DND-41 (cell line): ENCODE measurements around the gene LAMC3.

Experiments
- ATAC-seq: fragments of 200-7000 bp; cut with Tn5 transposase; 3 replicates; pipeline ENCODE4 v1.9.1; 2021; ENCODE audit warnings: low read depth; ENCODE audit not compliant: insufficient read depth
- DNase-seq: peaks from one replicate; pipeline ENCODE4 v3.0.0-alpha.2; 2020
- H2AFZ ChIP-seq: 2 replicates; pipeline ENCODE4 v1.6.0; 2012; ENCODE audit warnings: low read depth, low read length
- H3K27ac ChIP-seq: 2 replicates; pipeline ENCODE4 v1.5.1; 2012; ENCODE audit warnings: low read length, inconsistent platforms
- H3K27me3 ChIP-seq: fragments of 200-600 bp; sonication (generic); 2 replicates; pipeline ENCODE4 v1.6.0; 2012; ENCODE audit warnings: low read length, mild to moderate bottlenecking, inconsistent platforms; ENCODE audit not compliant: insufficient read depth, poor library complexity
- H3K36me3 ChIP-seq: 2 replicates; pipeline ENCODE4 v1.5.1; 2012; ENCODE audit warnings: low read length, inconsistent platforms; ENCODE audit not compliant: insufficient read depth
- H3K4me1 ChIP-seq: 2 replicates; pipeline ENCODE4 v1.5.1; 2012; ENCODE audit warnings: mild to moderate bottlenecking, low read length; ENCODE audit not compliant: insufficient read depth
- H3K4me2 ChIP-seq: 2 replicates; pipeline ENCODE4 v1.6.0; 2012; ENCODE audit warnings: mild to moderate bottlenecking, moderate library complexity, low read length, inconsistent platforms; ENCODE audit not compliant: insufficient read depth
- H3K4me3 ChIP-seq, 2 experiments: fragments of 200-600 bp in 1 of 2; shearing (Covaris generic) in 1 of 2; 2 replicates each; pipeline ENCODE4 v1.5.1; 2012 to 2016; ENCODE audit warnings: inconsistent platforms in 2 of 2, low read length in 2 of 2, mild to moderate bottlenecking in 2 of 2, low read depth in 1 of 2, moderate library complexity in 1 of 2
- H3K79me2 ChIP-seq: 2 replicates; pipeline ENCODE4 v1.6.0; 2012; ENCODE audit warnings: low read length, inconsistent platforms; ENCODE audit not compliant: insufficient read depth
- H3K9ac ChIP-seq: 2 replicates; pipeline ENCODE4 v1.6.0; 2012; ENCODE audit warnings: low read depth, mild to moderate bottlenecking, inconsistent platforms, low read length, moderate library complexity
- H3K9me3 ChIP-seq: 2 replicates; pipeline ENCODE4 v1.5.1; 2012; ENCODE audit warnings: low read length, moderate library complexity, mild to moderate bottlenecking, inconsistent platforms; ENCODE audit not compliant: insufficient read depth, severe bottlenecking
- H4K20me1 ChIP-seq: 2 replicates; pipeline ENCODE4 v1.6.0; 2012; ENCODE audit warnings: low read length; ENCODE audit not compliant: insufficient read depth
- EZH2 ChIP-seq: IDR thresholded peaks from 3 replicates; pipeline ENCODE4 v1.6.1; 2012; ENCODE audit warnings: borderline replicate concordance, low read depth, mild to moderate bottlenecking, moderate library complexity, low read length, inconsistent platforms; ENCODE audit not compliant: severe bottlenecking
- TF ChIP-seq, protein P1 (sequence below): IDR thresholded peaks from 2 replicates; pipeline ENCODE4 v1.5.1; 2012; ENCODE audit warnings: borderline replicate concordance, low read length, moderate library complexity, mild to moderate bottlenecking; ENCODE audit not compliant: poor library complexity, severe bottlenecking; ENCODE audit errors: extremely low read depth

LAMC3 gene

DNA sequence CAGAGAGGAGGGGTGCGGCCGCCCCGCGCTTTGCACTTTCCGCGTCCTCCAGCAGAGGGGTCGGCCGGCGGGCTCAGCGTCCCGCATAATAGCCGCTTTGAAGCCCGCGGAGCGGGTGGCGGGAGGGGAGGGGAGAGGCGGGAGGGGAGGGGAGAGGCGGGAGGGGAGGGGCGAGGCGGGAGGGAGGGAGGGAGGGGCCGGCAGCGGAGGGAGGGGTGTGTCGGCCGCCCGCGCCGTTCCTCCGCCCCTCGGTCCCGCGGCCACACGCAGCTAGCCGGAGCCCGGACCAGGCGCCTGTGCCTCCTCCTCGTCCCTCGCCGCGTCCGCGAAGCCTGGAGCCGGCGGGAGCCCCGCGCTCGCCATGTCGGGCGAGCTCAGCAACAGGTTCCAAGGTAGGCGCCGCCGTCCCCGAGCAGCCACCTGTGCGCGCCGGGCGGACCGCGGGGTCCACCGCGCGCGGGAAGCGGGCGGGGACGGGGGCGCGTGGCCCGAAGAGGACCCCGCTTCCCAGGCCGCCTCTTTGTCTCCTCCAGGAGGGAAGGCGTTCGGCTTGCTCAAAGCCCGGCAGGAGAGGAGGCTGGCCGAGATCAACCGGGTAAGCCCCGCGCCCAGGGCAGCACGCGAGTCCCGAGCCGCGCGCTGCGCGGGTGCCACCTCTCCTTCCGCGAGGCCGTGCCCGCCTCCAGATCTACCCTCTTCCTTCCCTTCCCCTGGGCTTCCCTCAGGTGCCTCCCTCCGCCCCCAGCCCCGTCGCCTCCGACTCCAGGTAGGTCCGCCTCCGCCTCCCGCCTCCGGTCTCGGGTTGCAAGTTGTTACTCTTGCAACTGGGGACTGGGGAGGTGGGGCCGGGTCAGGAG, 87.5 kb downstream of the LAMC3 start, which contains the start of gene AIF1L:
Gene AIF1L (plus strand): TSS at position 263 of the 857 bp plus-strand sequence. CDS start 99 bp downstream, at position 362.
- Histone ChIP-seq H3K27me3 (no peaks in the 10 kb centered on the region), H3K4me3 (no peak within 1 kb of the TSS), H3K9me3 (no peaks in the 10 kb centered on the region), H4K20me1 (no peaks in the 10 kb centered on the region), H3K27ac (no peak within 1 kb of the TSS), H3K4me1 (no peaks in the 10 kb centered on the region), H3K36me3 (no peaks in the 10 kb centered on the region), H3K79me2 (no peaks in the 10 kb centered on the region), H3K9ac (no peak within 1 kb of the TSS), H2AFZ (no peak within 1 kb of the TSS), H3K4me2 (no peak within 1 kb of the TSS)
- DNase-seq (no peak), ATAC-seq (no peak)
- TF ChIP-seq, protein P1, sequence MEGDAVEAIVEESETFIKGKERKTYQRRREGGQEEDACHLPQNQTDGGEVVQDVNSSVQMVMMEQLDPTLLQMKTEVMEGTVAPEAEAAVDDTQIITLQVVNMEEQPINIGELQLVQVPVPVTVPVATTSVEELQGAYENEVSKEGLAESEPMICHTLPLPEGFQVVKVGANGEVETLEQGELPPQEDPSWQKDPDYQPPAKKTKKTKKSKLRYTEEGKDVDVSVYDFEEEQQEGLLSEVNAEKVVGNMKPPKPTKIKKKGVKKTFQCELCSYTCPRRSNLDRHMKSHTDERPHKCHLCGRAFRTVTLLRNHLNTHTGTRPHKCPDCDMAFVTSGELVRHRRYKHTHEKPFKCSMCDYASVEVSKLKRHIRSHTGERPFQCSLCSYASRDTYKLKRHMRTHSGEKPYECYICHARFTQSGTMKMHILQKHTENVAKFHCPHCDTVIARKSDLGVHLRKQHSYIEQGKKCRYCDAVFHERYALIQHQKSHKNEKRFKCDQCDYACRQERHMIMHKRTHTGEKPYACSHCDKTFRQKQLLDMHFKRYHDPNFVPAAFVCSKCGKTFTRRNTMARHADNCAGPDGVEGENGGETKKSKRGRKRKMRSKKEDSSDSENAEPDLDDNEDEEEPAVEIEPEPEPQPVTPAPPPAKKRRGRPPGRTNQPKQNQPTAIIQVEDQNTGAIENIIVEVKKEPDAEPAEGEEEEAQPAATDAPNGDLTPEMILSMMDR = no peak
- no peak for TF ChIP-seq EZH2

DNA sequence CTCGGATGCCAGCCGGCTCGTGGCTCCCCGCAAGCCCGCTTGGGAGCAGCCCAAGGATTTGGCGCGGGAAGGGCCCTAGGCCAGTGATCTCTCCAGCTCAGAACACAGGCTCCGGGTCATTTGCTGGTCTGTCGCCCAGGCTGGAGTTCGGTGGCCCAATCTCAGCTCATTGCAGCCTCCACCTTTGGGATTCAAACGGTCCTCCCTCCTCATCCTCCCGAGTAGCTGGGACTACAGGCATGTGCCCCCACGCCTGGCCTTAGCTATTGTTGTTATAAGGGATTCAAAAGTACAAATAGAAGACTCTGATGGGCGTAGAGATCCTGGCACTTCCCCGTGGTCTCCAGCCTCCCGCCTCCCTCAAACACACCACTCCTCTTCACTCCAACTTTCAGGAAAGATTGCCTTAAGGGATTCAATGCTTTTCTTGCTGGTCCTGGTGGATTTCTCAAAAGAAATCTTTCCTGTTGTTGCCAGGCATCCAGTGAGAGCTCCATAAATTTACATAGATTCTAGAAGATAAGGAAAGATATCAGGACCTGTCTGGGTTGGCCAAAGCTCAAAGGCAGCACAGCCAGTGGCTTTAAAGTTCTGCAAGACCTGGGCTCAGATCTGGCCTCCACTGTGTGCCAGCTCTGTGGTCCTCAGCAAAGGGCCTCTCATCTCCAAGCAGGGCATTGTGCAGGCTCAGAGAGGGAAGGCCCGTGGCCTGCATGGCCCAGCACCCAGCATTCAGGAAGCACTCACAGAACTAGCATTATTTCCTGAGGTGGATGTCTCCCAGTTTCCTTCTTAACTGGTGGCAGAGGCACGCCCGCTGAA, 88.4 kb downstream of the LAMC3 start:
- H3K27me3 ChIP-seq = no peaks in the 10 kb centered on the region
- ATAC-seq = no peak
- DNase-seq = no peak
- TF ChIP-seq, protein P1 = no peak
- no peak for TF ChIP-seq EZH2
- H4K20me1 ChIP-seq = no peaks in the 10 kb centered on the region
- H3K4me3 ChIP-seq = no peak overlapping the region
- H3K79me2 ChIP-seq = no peaks in the 10 kb centered on the region
- H3K4me1 ChIP-seq = no peaks in the 10 kb centered on the region
- H2AFZ ChIP-seq = no peak overlapping the region
- H3K27ac ChIP-seq = no peak overlapping the region
- H3K9ac ChIP-seq = no peak overlapping the region
- H3K9me3 ChIP-seq = no peaks in the 10 kb centered on the region
- no peak overlapping the region for H3K4me2 ChIP-seq
- H3K36me3 ChIP-seq = no peaks in the 10 kb centered on the region

DNA sequence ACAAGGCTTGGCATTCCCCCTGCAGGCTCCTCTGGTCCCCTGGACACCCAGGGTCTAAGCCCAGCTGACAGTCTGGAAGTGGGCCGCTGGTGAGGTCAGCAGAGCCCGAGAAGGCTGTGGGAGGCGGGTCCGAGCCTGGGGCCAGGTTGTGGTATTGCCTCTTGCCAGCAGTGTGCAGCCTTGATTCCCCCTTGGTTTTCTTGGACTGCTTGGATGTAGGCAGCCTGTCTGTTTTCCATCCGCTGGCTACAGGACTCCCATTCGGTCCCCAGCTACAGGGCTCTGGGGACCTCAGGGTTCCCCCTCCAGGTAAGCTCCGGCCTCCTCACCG, 88.9 kb downstream of the LAMC3 start:
- H3K4me3 ChIP-seq = no peak overlapping the region
- H3K9ac ChIP-seq = no peak overlapping the region
- no peaks in the 10 kb centered on the region for H3K79me2 ChIP-seq
- no peak for DNase-seq
- no peak overlapping the region for H2AFZ ChIP-seq
- H3K9me3 ChIP-seq = no peaks in the 10 kb centered on the region
- no peak overlapping the region for H3K27ac ChIP-seq
- no peak for ATAC-seq
- no peaks in the 10 kb centered on the region for H4K20me1 ChIP-seq
- H3K36me3 ChIP-seq = no peaks in the 10 kb centered on the region
- H3K4me2 ChIP-seq = no peak overlapping the region
- H3K4me1 ChIP-seq = no peaks in the 10 kb centered on the region
- H3K27me3 ChIP-seq = no peaks in the 10 kb centered on the region
- no peak for TF ChIP-seq EZH2
- TF ChIP-seq, protein P1 = no peak
